Thyroid gland (tissue), 4 donors: ENCODE results near the gene CERCAM.

Source experiments
- CTCF ChIP-seq, 6 experiments: fragments of 200-600 bp in 3 of 6; fragments of 450-650 bp in 3 of 6; sonication (generic) in 3 of 6; IDR thresholded peaks; one replicate each; pipeline ENCODE4 v1.5.1; 2016 to 2019; ENCODE audit warnings: antibody characterized with exemption in 6 of 6, mild to moderate bottlenecking in 2 of 6, inconsistent platforms in 1 of 6, moderate library complexity in 1 of 6
- POLR2A ChIP-seq, 2 donors: fragments of 450-650 bp; IDR thresholded peaks; one replicate each; pipeline ENCODE4 v1.6.1; 2017; ENCODE audit warnings: antibody characterized with exemption in 2 of 2, mild to moderate bottlenecking in 2 of 2, moderate library complexity in 1 of 2

GRCh38 chr9:128434340-128434739 lies 13.7 kb downstream of the CERCAM start:
- no peak for TF ChIP-seq POLR2A (IDR thresholded peaks at IDR 0.05)
- no peak for TF ChIP-seq CTCF (IDR thresholded peaks at IDR 0.05)
